ENCODE data around the gene ALKBH6. TPM values are rescaled to one million over a fixed set of nuclear protein-coding genes. Genes with fewer than 3 reads are reported as not detected.

The ALKBH6 gene
- 46.1 and 50.7 TPM in 2 replicates for total RNA-seq

DNA sequence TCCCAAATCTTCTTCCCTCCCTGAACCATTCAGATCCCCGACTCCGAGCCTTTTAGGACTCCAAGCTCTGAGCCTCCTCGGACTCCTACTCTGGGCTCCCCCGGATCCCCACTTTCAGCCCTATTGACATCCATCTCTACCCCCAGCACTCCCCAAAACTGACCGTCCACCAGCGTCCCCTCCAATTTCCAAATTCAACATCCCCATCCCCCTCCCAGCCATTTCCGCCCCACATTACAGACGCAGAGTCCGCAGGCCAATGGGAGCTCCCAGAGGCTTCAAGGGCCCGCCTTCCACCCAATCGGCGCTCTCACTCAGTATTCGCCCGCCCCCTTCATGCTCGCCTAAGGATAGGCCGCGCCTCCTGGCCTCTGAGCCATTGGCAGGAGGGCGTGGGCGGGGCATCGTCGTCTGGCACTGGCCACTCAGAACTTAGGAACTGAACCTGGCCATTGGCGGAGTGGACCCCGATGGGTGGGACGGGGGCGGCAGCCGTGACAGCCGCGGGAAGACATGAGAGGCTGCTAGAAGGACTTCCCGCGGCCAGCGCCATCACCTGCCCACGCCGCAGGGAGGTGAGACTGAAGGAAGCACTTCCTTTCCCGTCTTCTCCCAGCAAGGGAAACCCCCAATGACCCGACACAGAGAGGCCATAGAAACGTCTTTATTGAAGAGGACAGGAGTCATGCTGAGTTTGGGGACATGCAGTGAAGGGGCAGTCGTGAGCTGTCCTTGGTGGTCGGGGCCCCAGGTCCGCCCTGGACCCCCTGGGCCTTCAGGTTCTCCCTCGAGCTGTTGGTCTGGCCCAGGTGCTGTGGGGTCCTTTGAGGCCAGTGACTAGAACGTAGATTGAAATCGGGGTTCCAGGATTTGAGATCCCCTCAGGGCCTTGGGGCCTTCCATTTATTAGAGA is at the start of gene ALKBH6:
Gene ALKBH6, minus strand, starts transcription at position 202 of the 913 bp plus-strand sequence. CDS start 816 bp downstream, outside the sequence.
- Mint-ChIP-seq H3K4me3 (peak within 1 kb of the TSS; percentile 97), H3K4me1 (peaks cover 37% of the 10 kb centered on the region), H3K36me3 (ENCODE audit: low read depth) (peaks cover 17% of the 10 kb centered on the region), H3K27ac (peak within 1 kb of the TSS; percentile 95), H3K9me3 (no peaks in the 10 kb centered on the region), H3K27me3 (no peaks in the 10 kb centered on the region)
- DNase-seq, result peak; percentile 100
- intact Hi-C loops (cut with micrococcal nuclease), result loop anchor here (1.0 kb wide), 4 partner anchors 19 to 101 kb away; partner anchors contain the start of genes SDHAF1, TBCB, THAP8 and WDR62

DNA sequence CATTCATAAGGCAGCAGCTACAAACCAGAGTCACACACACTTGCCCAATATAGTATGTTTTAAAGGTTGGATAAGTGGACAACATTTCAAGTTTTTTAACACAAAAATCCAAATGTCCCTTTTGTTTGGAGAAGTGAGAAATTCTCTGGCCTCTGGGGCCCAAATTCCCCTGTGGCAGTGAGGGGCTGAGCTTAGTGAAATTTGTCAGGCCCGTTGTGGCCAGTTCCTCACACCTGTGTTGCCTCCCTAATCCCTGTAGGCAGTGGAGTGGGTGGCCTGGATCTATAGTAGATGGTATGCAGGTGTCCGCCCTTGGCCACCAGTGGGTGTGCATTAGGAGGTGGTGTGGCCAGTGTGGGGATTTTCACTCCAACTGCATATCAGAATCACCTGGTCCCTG is 47.4 kb upstream of the ALKBH6 start:
- Mint-ChIP-seq H3K9me3 (no peaks in the 10 kb centered on the region), H3K4me3 (no peak overlapping the region), H3K36me3 (ENCODE audit: low read depth) (peaks cover 32% of the 10 kb centered on the region), H3K4me1 (peaks cover 10% of the 10 kb centered on the region), H3K27ac (no peak overlapping the region), H3K27me3 (no peaks in the 10 kb centered on the region)
- DNase-seq, result no peak
- intact Hi-C loops (cut with micrococcal nuclease), result no loop called here

DNA sequence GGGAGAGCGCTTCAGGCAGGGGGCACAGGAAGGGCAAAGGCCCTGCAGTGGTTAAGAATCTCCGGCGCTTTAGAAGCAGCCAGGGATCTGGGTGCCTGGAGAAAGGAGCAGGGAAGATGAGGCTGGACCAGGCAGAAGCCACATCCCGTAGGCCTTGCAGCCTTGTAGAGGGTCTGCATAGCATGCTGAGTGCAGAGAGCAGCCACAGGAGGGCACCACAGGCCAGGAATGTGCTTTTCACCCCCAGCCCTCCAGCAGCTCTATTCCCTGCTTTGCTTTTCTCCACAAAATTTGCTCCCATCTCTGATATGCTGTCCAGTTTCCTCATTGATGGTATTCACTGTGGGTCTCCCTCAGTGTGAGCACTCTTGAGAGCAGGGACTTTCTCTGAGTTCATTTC is 46.4 kb upstream of the ALKBH6 start:
- Mint-ChIP-seq H3K27me3 (no peaks in the 10 kb centered on the region), H3K9me3 (no peaks in the 10 kb centered on the region), H3K27ac (no peak overlapping the region), H3K36me3 (ENCODE audit: low read depth) (peaks cover 28% of the 10 kb centered on the region), H3K4me3 (no peak overlapping the region), H3K4me1 (peaks cover 18% of the 10 kb centered on the region)
- DNase-seq, result peak; percentile 71
- intact Hi-C loops (cut with micrococcal nuclease), result no loop called here

DNA sequence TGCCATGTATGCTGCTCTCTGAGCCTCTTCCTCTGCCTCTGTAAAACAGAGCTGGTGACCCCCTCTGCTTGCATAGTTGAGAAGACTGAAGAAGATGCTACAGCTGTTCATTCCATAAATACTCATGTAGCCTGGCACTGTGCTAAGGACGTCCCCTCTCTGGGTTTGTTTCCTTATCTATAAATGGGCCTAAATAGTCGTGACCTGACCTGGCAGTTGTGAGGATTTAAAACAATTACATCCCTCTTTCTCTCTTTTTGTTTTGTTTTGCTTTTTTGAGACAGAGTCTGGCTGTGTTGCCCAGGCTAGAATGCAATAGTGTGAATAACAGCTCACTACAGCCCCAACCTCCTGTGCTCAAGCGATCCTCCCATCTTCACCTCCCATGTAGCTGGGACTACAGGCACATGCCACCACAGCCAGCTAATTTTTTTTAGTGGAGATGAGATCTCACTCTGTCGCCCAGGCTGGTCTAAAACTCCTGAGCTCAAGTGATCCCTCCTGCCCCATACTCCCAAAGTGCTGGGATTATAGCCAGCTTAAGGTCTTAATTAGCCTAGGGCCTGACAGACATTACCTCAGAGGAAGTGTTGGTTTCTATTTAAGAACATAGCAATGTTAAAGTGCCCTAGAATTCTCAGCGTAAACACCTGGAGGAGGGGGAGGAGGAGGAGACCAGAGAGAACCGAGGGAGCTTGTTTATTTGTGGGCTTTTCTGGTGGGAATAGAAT is 45.3 kb upstream of the ALKBH6 start:
- Mint-ChIP-seq H3K27ac (peak overlapping the region; percentile 50), H3K9me3 (no peaks in the 10 kb centered on the region), H3K36me3 (ENCODE audit: low read depth) (peaks cover 28% of the 10 kb centered on the region), H3K27me3 (no peaks in the 10 kb centered on the region), H3K4me3 (no peak overlapping the region), H3K4me1 (peaks cover 21% of the 10 kb centered on the region)
- no peak for DNase-seq
- intact Hi-C loops (cut with micrococcal nuclease), result no loop called here

DNA sequence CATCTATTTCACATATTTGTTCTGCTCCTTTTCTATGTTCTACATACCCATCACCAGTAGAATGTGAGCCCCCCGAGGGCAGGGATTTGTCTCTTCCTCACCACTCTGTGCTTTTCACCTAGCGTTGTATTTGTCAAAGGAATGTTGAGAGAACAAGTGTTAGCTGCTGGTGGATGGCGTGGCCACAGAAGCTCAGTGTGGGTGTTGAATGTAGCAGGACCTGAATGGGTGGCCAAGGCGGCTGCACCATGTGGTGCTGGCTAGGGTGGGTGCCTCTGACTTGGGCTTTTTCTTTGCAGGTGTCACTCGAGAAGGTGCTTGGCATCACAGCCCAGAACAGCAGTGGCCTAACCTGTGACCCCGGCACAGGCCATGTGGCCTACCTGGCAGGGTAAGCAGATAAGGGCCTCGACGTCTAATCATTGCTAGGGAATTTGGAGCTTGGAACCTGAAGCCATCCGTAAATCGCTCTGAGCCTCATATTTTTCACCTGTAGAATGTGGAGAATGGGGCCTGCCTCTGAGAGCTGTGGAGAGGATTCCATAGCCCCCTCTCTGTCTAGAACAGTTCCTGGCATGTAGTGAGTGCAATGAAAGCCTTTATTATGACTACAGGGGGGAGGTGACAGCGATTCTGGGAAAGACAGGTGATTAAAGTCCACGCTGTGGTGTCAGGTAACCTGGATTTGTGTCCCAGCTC is 44.6 kb upstream of the ALKBH6 start:
- Mint-ChIP-seq H3K27ac (no peak overlapping the region), H3K4me1 (peaks cover 24% of the 10 kb centered on the region), H3K9me3 (no peaks in the 10 kb centered on the region), H3K27me3 (no peaks in the 10 kb centered on the region), H3K4me3 (no peak overlapping the region), H3K36me3 (ENCODE audit: low read depth) (peaks cover 25% of the 10 kb centered on the region)
- intact Hi-C loops (cut with micrococcal nuclease), result no loop called here
- no peak for DNase-seq

DNA sequence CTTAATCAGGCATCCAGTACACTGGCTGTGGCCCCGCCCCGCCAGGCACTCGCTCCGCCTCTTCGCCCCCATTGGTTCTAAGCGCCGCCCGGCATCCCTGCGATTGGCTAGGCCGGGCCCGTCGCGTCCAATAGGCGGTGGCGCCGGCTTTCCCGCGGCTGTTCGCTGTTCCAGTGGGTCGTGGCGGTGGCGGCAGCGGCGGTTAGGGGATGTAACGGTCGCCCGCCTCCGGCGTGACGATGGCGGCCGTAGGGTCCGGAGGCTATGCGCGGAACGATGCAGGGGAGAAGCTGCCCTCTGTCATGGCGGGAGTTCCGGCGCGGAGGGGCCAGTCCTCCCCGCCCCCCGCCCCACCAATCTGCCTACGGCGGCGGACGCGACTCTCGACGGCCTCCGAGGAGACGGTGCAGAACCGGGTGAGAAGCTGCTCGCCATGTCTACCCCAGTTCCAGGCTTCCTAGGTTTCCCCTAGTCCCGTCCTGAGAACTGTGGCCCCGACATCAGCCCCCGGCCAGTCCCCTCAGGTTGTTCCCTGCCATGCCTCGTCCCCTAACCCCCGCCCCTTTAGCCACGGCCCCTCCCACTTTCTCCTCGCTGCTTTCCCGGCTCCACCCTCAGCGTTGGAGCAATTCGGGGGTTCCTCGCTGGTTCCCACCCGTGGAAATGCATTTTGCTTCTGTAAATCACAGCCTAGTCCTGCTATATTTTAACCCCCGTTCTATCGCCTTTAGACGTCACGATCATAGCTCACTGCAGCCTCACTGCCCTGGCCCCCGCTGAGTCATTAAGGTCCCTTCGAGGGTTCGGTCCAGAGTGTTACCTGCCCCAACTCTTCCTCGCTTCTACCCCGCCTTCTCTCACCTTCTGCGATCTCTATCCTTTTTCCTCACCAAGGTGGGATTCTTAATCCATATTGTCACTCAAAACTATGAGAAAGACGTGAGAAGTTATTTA is 41.0 kb upstream of the ALKBH6 start, which contains the start of gene WDR62:
Gene WDR62, plus strand, starts transcription at position 165 of the 954 bp plus-strand sequence. Its CDS starts 75 bp downstream, at position 240.
- Mint-ChIP-seq H3K27ac (peak within 1 kb of the TSS; percentile 98), H3K4me1 (peaks cover 35% of the 10 kb centered on the region), H3K4me3 (peak within 1 kb of the TSS; percentile 96), H3K36me3 (ENCODE audit: low read depth) (peaks cover 15% of the 10 kb centered on the region), H3K27me3 (no peaks in the 10 kb centered on the region), H3K9me3 (no peaks in the 10 kb centered on the region)
- peak; percentile 99 for DNase-seq
- intact Hi-C loops (cut with micrococcal nuclease), result loop anchor here (1.0 to 5.0 kb wide), 7 partner anchors 41 to 407 kb away; partner anchors contain the start of genes ALKBH6, COX6B1, LIN37 and PSENEN

DNA sequence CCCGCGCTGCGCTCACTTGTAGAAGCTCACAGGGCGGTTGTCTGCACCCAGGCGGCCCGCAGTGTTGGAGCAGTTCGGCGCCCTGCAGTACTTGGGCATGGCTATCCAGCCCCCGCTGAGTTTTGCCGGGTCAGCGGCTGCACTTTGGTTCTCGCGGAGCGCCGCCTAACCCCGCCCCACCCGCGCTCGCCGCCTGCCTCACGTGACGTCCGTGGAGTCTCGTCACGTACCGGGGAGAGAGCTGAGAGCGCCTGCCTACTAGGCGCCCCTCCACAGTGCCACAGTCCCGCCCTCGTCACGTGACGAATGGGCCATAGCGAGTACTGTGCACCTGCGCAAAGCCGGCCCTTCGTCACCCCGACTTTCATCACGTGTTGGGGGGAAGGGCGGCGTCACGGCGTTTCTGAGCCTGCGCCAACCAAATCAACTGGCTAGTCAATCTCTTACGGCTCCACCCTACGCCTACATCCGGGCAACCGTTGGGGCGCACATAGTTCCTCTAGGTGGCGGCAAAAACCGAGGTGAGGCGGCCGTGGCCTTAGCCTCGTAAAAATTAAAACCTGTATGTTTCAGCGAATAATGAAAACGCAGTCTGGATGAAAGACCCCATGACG is 40.2 kb upstream of the ALKBH6 start, which contains the start of gene THAP8:
Gene THAP8, minus strand, starts transcription at position 167 of the 614 bp plus-strand sequence. Its CDS starts 68 bp downstream, at position 99.
- intact Hi-C loops (cut with micrococcal nuclease), result loop anchor here (1.0 to 5.0 kb wide), 7 partner anchors 40 to 406 kb away; partner anchors contain the start of genes ALKBH6, COX6B1, LIN37 and PSENEN
- Mint-ChIP-seq H3K4me1 (peaks cover 35% of the 10 kb centered on the region), H3K27ac (peak within 1 kb of the TSS; percentile 98), H3K27me3 (no peaks in the 10 kb centered on the region), H3K36me3 (ENCODE audit: low read depth) (peaks cover 11% of the 10 kb centered on the region), H3K9me3 (no peaks in the 10 kb centered on the region), H3K4me3 (peak within 1 kb of the TSS; percentile 96)
- peak; percentile 100 for DNase-seq

DNA sequence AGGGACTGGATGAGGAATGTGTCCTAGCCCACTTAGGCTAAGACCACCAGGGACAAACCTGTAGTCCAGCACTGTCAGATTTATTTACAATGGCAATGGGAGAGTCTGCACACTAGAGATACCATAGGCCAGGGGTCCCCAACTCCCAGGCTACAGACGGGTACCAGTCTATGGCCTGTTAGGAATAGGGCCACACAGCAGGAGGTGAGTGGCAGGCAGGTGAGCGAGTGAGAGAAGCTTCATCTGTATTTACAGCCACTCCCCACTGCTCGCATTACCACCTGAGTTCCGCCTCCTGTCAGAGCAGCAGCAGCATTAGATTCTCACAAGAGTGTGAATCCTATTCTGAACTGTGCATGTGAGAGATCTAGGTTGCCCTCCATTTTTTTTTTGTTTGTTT is 37.6 kb upstream of the ALKBH6 start:
- no peaks in the 10 kb centered on the region for H3K9me3 Mint-ChIP-seq
- H3K4me1 Mint-ChIP-seq, result peaks cover 26% of the 10 kb centered on the region
- peak overlapping the region; percentile 3 for H3K27ac Mint-ChIP-seq
- intact Hi-C loops (cut with micrococcal nuclease), result loop anchor here (5.0 kb wide), 3 partner anchors 54 to 304 kb away; partner anchors contain the start of genes LIN37, PSENEN, SDHAF1 and U2AF1L4
- H3K4me3 Mint-ChIP-seq, result no peak overlapping the region
- DNase-seq, result no peak
- H3K27me3 Mint-ChIP-seq, result no peaks in the 10 kb centered on the region
- peaks cover 5% of the 10 kb centered on the region for H3K36me3 Mint-ChIP-seq (ENCODE audit: low read depth)

DNA sequence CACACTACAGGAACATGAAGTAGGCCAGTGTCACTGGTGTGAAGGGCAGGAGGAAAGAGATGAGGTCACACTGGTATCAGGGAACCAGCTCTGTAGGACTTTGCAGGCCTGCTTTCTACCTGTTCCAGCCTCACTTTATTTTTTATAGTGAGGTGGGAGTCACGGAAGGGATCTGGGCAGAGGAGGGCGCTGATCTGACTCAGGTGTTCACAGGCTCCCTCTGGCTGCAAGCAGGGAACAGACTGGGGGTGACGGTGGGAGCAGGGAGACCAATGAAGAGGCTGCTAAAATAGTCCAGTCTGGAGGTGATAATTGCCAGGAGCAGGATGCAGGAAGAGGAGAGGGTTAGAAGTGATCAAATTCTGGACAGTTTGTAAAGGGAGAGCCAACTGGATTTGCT is 37.2 kb upstream of the ALKBH6 start:
- no peak overlapping the region for H3K4me3 Mint-ChIP-seq
- no peaks in the 10 kb centered on the region for H3K9me3 Mint-ChIP-seq
- H3K27me3 Mint-ChIP-seq, result no peaks in the 10 kb centered on the region
- peak overlapping the region; percentile 3 for H3K27ac Mint-ChIP-seq
- H3K36me3 Mint-ChIP-seq (ENCODE audit: low read depth), result peaks cover 7% of the 10 kb centered on the region
- H3K4me1 Mint-ChIP-seq, result peaks cover 24% of the 10 kb centered on the region
- intact Hi-C loops (cut with micrococcal nuclease), result loop anchor here (5.0 kb wide), 3 partner anchors 54 to 304 kb away; partner anchors contain the start of genes LIN37, PSENEN, SDHAF1 and U2AF1L4
- no peak for DNase-seq

DNA sequence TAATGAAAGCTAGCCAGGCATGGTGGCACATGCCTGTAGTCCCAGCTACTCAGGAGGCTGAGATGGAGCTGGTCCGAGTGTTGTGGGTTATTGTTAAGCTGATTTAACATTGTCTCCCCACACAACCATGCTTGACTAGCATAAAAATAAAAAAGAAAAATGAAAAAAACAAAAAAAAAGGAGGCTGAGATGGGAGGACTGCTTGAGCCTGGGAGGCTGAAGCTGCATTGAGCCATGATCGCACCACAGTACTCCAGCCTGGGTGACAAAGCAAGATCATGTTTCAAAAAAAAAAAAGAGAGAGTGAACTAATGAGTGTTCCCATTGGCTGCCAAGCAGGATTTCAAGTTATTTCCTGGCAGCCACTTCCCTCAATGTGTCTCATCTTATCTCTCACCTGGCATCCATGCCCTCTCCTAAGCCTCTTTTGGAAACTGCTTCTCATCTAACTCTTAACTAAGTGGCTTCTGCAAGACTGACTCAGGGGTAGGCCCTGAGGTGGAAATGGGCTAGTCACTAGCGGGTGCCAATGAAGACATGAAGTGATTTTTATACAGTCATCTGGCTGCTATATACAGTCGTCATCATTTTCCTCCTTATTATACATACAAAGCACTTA is 35.2 kb upstream of the ALKBH6 start:
- intact Hi-C loops (cut with micrococcal nuclease), result no loop called here
- peaks cover 14% of the 10 kb centered on the region for H3K4me1 Mint-ChIP-seq
- no peak overlapping the region for H3K27ac Mint-ChIP-seq
- no peak overlapping the region for H3K4me3 Mint-ChIP-seq
- H3K9me3 Mint-ChIP-seq, result no peaks in the 10 kb centered on the region
- no peak for DNase-seq
- H3K36me3 Mint-ChIP-seq (ENCODE audit: low read depth), result peaks cover 14% of the 10 kb centered on the region
- H3K27me3 Mint-ChIP-seq, result no peaks in the 10 kb centered on the region

DNA sequence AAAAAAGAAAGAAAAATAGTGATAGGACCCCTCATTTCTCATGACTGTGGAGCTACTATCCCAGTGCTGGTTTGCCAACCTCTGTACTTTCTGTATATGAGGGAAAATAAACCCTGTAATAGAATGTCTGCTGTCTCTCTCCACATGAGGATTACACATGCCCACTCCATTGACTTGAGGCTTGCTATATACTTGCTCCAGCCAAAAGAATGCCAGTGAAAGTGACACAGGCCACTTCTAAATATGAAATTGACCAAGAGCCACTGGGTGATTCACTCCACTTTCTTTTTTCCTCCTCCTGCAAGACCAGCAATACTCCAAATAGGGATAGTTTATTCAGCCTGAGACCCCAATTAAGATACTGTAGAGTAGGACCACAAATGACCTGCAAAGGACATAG is 33.8 kb upstream of the ALKBH6 start:
- Mint-ChIP-seq H3K4me1 (peaks cover 9% of the 10 kb centered on the region), H3K9me3 (no peaks in the 10 kb centered on the region), H3K27me3 (no peaks in the 10 kb centered on the region), H3K27ac (no peak overlapping the region), H3K36me3 (ENCODE audit: low read depth) (peaks cover 17% of the 10 kb centered on the region), H3K4me3 (no peak overlapping the region)
- intact Hi-C loops (cut with micrococcal nuclease), result no loop called here
- no peak for DNase-seq
